HuH-7.5 (cell line): ENCODE results near the gene METTL24.
"Not testable (repeated sequence)": the region's sequence is repeated elsewhere in the genome, so short reads cannot be mapped to it uniquely, and the experiment has no call there.

ENCODE experiments used
- DNase-seq: peaks from one replicate; pipeline ENCODE4 v3.0.0; 2011; ENCODE audit warnings: low spot score

Gene METTL24

DNA sequence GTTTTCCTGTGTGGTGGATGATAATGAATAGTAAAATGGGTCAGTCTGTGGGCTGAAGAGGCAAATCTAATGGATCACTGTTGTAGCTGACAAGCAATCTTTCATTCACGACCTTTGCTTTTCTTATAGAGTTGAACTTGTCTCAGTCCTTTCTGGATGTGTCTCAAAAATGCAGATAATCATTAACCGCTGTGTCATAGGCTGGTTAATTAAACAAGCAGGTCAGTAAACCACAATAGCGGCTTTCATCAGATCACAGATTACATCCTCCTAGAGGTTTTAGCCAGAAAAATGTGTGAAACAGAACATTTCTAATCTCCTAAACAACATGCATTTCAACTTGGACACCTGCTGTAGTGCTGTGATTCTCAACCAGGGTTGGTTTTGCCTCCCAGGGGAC lies 2.5 kb upstream of the METTL24 start:
- no peak for DNase-seq

DNA sequence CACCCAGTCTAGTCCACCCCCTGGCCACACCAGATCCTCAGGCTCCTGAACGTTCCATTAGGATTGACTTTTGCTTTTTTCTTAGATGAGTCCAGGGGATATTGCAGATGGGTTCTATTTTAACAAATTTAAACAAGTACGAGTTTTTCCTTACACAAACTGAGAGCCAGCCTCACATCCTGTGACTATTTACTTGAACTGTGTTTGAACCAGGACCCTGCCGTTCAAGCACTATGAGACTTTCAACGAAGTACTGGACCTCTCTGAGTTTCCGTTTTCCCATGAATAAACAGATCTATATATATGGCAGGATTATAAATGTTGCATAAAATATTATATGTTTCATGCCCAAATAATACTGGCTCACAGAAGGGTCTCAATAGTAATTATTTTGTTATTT lies 1.4 kb upstream of the METTL24 start:
- peak; percentile 29 for DNase-seq

DNA sequence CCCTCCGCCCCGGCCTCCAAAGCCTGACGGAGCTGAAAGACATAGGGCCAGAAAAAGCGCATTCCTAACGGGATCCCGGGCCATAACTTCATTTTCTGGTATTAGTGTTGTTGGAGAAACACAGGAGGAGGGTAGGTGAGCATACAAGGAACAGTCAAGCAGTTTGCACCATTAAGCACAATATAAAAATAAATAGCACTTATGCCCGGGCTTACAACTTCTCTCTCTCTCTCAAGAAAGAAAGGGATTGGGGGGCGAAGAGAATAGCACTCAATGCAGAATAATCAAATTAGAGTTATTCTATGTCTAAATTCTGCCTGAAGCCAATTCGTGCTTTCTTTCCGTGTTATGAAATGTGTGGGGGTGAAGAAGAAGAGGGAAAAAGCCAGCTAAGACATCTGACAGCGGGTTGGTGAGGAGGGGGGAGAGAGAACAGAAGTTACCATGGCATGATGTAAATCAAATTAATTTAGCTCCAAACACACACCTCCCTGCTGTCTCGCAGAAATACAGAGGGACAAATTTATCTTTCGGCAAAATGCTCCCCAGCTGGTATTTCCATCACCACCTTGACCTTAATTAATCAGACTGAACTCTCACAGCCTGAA lies 508 bp upstream of the METTL24 start:
- no peak for DNase-seq

DNA sequence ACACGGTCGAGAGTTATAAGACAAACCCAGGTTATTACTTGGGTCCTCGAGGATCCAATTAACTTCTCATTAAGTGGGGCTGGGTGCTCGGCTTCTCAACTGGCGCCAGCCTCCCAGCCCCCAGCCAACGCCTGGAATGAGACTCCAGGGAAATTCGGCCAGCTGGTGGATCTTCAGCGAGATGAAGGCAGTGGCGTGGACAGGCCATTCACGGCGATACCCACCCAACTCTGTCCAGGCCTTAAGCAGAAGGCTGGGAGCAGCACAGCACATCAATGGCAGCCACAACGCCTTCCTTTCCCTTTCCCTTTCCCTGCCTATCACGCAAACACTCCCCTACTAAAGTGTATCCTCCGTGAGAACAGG lies 868 bp downstream of the METTL24 start:
- no peak for DNase-seq

DNA sequence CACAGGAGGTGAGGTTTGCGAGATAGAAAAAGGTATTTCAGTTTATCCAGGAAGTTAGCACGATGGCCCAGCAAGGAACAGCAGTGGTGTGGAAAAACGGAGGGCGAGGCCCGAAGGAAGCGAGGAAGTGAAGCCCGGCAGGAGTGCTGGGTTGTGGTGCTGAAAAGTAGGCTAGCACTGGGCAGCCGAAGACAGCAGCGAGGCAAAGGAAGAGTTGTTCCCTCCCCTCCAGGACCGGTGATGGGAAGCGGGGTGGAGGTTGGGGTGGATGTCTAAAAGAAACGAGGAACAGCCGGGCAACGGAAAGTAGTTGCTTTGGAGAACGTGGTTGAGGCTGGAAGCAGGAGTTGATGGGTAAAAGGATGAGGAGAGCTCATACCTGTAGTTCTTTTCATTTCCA lies 1.4 kb downstream of the METTL24 start:
- DNase-seq = no peak

DNA sequence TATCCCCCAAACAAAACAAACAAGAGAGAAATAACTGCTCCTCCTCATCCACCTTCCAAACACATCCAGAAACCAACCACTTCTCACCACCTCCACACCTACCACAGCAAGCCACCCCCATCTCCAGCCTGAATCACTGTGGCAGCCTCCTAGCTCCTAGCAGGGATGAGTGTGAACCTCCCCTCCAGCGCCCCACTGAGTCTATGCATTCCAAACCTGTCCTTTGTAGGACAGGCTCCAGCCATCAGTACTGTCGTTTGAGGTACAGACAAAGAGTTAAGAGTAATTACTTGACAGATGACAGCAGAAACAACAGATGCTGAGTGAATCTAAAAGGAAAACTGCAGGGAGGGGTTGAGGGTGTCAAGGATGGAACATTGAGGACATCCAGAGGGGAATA lies 2.4 kb downstream of the METTL24 start:
- no peak for DNase-seq

DNA sequence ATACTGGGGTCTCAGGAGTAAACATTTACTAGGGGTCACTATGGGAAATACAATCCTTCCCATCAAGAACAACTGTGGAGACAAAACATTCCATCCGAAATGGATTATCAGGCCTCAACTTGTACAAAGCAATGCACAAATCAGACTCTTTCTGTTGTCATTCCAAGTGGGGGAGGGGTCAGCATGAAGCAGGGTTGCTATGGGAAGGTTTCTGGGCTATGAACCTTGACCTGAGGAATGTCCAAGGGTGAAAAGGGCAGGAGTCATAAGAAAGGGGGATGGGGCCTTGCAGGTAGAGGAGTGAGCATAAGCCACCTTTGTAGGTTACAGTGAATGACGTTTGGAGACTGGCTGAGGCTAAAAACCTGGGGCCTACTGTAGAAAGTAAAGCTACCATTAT lies 3.1 kb downstream of the METTL24 start:
- DNase-seq = no peak

DNA sequence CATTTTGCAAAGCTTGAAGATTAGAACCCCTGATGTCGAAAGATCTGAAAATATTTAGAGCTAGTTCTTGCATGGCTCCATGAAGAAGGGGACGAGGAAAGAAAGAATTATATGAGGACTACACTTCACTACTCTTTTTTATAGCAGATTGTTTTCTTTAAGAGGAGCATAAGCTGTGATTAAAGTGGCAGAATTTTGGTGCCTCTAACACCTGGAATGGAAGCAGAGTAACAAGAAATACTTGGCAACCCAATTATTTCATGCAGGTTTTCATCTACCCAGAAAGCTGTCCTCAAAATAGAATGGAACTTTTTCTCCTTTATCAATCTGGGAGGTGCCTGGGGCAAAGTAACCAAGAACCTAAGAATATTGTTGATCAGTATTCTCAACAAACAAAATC lies 4.0 kb downstream of the METTL24 start:
- no peak for DNase-seq

DNA sequence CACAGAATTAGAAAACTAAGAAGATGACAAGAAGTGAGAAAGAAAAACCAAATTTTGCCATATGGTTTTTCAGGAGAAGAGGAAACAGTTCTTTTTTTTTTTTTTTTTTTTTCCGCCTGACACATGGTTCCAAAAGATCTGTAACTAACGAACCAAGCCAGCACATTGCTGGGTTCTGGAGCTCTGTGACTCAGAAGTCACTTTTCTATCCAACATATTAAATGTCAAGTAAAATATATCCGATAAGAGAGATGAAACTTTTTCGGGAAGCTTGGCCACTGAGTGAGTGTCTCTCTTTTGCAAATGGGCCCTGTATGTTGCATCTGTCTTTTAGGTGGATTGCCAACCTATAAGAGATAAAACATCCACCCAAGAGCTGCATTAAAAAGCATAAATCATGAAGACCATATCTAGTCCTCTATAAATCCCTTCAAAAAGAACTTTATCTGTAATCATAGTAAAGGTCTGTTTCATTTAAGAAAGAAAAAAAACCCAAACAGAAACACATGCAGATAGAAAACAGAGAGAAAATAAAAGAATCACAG lies 4.6 kb downstream of the METTL24 start:
- DNase-seq = no peak

DNA sequence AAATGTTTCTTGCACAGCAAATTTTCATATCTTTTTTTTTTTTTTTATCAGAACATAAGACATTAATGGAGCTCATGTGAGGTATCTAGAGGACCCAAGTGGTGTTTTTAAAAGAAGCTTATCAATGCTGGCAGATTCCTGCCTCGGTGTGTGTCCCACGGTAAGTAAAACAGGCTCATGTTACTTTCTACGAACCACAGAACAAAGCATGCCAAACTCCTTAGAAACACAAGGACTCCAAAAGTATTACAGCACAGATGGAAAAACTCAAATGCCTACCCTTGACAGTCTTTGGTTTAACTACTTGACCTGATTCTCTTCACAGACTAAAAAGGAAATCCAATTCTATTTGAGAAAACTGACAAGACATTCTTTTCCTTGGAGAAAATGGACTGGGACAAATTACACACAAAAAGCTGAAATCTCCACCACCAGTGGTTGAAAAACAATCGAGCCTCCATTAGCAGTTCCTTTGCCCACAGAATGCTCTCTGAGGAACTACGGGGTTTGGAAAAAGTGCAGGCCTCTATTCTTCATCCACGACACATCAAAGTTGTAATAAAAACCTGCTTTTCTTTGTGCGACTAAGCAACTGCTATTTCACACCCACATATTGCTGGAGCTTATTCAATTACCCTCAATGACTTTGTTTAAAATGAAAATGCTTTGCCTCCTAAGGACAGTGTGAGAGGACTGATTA lies 5.4 kb downstream of the METTL24 start:
- no peak for DNase-seq

DNA sequence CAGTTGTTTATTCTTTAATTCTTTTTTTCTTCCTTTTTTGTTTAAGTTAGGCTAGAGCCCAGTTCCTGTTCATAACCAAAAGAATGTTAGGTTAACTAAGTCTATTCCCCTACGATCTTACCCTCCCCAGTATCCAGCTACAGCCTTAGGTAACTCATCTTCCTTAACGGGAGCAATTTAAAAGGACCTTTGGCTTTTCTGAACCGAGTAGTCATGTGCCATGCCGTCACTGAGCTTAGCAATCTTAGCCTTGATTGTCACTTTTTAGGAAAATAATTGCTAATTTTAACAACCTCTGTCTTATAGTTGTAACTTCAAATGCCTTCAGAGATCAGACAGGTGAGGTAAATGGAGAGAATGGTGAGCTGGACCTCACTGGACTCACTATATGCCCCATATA lies 6.2 kb downstream of the METTL24 start:
- DNase-seq = no peak

DNA sequence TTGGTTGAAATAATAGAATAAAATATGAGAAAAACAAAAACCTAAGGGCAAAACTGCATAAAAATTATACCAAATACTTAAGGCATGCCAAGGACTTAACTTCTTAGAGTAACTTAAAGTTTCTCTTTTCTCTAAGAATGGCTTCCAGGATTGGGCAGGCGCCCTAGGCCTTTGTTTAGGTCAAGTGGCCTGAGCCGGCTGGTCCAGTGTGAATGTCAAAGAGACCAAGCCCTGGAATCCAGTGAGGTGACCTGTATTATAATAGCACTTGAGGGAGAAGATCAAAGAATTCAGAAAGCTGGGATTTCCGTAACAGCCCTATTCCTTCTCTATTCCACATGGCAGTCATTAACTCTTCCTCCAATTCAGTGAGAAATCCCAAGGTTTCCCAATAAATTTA lies 6.6 kb downstream of the METTL24 start:
- DNase-seq = no peak

DNA sequence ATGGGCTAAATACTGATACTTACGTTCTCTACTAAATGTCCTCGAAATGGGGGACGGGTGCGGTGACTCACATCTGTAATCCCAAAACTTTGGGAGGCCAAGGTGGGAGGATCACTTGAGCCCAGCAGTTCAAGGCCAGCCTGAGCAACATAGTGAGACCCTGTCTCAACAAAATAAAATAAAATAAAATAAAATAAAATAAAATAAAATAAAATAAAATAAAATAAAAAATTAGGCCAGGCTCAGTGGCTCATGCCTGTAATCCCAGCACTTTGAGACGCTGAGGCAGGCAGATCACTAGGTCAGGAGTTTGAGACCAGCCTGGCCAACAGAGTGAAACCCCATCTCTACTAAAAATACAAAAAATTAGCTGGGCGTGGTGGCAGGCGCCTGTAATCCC lies 7.6 kb downstream of the METTL24 start:
- DNase-seq = not testable (repeated sequence)

DNA sequence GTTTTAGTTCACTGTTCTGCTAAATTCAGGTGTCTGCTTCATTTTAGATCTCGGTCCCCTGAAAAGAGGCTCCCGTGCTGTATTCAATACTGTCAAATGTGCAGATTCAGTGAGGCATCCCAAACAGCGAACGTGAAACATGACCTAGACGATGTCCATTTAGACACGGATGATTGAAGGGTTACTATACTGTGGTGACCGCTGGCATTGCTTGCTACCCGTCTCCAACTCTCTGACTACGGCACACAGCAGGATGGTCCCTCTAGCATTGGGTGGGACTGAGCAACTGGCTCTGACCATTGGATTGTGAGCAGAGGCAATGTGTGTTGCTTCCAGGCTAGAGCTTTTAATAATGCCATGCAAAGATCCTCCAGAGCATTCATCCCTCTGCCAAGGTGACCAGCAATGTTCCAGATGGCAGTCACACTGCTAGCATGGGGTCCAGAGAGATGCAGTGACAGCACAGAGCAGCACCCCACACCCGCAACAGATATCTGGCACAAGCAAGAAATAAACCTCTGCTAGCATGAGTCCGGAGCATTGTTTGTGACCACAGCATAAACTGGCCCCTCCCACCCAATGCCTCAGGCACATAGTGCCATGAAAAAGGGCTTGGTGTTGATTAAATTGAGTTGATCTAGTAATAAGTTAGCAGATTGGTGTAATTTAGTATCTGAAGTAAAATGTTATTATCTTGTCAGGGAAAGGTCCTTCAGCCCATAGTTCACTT lies 9.0 kb downstream of the METTL24 start:
- DNase-seq = no peak

DNA sequence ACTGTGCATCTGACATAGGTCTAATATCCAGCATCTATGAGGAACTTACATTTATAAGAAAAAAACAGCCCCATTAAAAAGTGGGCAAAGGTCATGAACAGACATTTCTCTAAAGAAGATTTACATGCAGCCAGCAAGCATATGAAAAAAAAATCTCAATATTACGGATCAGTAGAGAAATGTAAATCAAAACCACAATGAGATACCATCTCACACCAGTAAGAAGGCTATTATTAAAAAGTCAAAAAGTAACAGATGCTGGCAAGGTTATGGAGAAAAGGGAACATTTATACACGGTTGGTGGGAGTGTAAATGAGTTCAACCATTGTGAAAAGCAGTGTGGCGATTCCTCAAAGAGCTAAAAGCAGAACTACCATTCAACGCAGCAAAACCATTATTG lies 13.1 kb downstream of the METTL24 start:
- DNase-seq = no peak

DNA sequence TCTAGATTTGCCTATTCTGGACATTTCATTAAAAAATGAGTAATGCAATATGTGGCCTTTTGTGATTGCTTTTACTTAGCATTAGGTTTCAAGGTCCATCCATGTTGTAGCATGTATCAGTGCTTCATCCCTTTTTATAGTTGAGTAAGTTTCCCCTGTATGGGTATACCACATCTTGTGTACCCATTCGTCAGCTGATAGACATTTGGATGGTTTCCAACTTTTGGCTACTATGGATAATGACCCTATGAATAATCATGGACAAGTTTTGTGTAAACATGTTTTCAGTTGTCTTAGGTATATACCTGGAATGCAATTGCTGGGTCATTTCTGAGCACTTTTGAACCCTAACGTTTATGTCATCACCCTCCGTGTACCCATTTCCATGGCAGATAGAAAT lies 15.4 kb downstream of the METTL24 start:
- no peak for DNase-seq

DNA sequence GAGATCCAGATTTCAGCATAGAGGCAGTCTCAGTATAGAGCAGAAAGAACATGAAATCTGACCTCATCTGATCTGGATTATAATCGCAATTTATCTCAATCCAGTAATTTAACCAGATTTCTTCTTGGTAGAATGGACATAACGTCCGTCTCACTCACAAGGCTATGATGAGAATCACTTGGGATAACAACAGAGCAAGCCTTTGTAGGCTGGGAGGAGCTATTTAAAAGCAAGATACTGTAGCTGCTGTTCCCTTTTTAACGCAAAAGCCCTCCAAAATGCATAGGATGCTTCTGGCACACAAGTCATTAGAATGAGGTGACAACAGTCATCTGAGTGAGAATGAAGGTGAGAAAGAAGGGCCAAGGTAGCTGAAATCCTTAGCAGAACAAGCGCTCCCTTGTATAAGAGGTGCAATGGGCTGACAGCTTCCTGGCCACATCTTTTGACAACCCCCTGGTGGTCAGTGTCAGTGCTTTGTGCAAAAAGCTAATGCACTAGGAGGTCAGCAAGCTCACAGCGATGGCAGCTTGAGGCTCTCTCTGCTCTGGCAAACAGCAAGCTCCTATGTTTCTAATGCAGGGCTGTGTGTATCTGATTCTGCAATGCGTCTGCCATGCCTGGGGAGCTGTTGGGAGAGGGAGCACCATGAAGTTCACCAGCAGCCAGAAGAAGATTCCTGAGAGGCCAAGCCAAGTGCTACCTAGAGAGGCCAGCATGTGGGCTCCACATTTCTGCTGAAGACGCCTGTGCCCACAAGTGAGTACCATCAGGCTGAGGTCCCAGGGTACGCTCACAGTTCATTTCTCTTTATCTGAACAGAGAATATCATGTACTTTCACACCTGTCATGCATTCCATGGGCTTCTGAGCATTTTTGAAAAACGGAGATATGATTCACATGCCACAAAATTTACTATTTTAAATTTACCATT lies 16.2 kb downstream of the METTL24 start:
- peak; percentile 54 for DNase-seq

DNA sequence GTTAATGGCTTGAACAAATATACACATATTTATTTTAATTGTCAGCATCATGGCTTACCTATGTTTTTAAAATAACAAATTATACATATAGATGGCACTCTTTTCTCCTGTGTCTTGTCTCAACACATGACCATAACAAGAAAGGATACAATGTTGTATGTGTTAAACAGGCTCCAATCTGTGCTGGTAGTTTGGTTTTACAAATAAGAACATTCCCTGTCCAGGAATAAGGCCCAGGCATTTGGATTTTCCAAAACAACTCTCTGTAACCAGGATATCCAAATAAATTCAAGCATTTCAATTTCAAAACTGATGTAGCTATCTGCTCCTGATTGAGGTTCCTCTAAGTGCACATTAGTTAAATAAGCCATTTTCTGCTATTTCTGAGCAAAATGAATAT lies 17.1 kb downstream of the METTL24 start:
- no peak for DNase-seq

DNA sequence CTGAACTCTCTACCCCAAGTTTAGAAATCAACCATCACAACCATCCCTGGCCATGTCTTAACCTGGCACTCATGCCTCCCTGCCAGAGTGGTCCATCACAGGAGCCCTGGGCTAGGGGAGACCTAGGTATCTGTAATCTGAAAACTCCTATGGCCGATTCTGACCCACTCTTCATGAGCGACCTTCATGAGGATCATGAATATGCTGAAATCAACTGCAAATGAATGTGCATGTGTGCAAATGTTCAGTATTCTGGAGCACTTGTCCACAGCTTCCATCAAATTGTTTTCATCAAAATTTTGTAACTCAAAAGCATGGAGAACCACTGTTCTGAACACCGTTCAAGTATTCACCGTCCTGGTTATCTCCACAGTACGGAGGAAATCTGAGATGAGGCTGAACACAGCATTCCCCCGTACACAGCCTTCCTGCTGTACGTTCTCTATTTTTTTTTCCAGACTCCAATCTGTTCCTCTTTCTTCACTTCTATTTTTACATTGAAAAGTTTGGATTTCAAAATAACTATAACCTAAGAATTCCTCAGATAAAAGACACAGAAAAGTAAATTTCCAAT lies 17.7 kb downstream of the METTL24 start:
- DNase-seq = no peak

DNA sequence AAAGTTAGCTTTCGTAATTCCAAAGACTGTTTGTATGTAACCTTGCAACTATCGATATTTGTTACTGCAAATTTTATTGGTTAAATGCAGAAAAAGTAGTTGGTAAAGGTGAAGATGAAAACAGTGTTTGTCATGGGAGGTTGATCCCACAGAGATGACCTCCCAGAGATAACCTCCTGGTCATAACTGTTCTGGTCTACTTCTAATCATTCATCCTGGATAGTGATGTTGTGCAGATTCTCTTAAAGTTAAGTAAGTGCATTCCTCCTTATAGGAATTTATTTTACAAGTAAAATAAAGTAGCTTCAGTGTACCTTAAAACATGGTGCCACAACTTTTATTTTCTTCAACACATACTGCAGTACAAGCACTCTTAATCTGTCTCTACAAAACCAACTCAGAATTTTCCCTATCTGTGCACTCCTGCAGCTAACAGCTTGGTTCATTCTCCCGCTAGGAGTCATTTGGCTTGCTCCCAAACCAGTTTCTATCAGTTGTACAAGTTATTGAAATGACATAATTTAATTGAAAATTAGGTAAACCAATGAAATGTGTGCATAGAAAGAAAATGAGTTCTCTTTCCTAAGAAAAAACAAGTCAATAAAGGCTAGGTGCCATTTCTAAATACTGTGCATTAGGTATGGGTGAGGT lies 19.2 kb downstream of the METTL24 start:
- DNase-seq = no peak

DNA sequence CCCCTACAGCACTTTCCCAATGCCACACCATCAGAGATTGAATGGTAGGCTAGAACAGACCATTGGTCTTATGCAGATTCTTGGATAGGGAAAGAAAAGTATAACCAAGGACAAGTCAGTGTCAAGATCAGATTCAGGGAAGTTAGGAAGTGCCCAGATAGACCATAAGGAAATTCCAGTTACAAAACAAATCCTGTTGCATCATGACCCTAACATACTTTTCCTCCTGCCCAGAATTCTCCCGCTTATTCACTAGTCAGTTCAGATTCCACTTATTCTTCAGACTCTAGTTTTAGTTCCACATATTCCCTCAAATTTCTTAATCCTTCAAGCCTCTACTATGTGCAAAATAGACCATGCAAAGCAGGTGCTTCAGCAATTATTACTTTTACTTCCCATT lies 20.7 kb downstream of the METTL24 start:
- no peak for DNase-seq
